Thoracic aorta (tissue), 2 donors: Measurements from ENCODE around the gene RAPGEF4. TPM values are rescaled to one million over a fixed set of nuclear protein-coding genes. Genes with fewer than 3 reads are reported as not detected.

ENCODE experiments used
- ATAC-seq: fragments of 150-250 bp; one replicate; pipeline ENCODE4 v1.8.0; 2017; ENCODE audit warnings: low read depth; ENCODE audit not compliant: insufficient number of reproducible peaks, low FRiP score
- DNase-seq: peaks from one replicate; pipeline ENCODE4 v3.0.0-alpha.2; 2020; ENCODE audit warnings: low spot score
- H3K27ac ChIP-seq, 2 donors: fragments of 200-600 bp; sonication (generic); 1 replicate in 1 of 2; 2 replicates in 1 of 2; pipeline ENCODE4 v1.5.1; 2016; ENCODE audit warnings: mild to moderate bottlenecking in 2 of 2, moderate library complexity in 2 of 2
- H3K27me3 ChIP-seq: fragments of 200-600 bp; sonication (generic); replicated peaks from 2 replicates; pipeline ENCODE4 v1.6.0; 2016; ENCODE audit warnings: mild to moderate bottlenecking; ENCODE audit not compliant: insufficient read depth
- H3K36me3 ChIP-seq: fragments of 200-600 bp; sonication (generic); one replicate; pipeline ENCODE4 v1.5.1; 2016
- H3K4me1 ChIP-seq, 2 donors: fragments of 200-600 bp; sonication (generic); 1 replicate in 1 of 2; 2 replicates in 1 of 2; pipeline versions ENCODE4 v1.5.1 to v1.6.0; 2016; ENCODE audit warnings: low read depth in 2 of 2, mild to moderate bottlenecking in 1 of 2; ENCODE audit not compliant: control insufficient read depth in 1 of 2
- H3K4me3 ChIP-seq: fragments of 200-600 bp; sonication (generic); 2 replicates; pipeline ENCODE4 v1.5.1; 2016; ENCODE audit warnings: mild to moderate bottlenecking
- H3K9me3 ChIP-seq: fragments of 200-600 bp; sonication (generic); 2 replicates; pipeline ENCODE4 v1.5.1; 2016
- CTCF ChIP-seq: fragments of 200-600 bp; sonication (generic); IDR thresholded peaks from one replicate; pipeline ENCODE4 v1.5.1; 2019; ENCODE audit warnings: antibody characterized with exemption
- total RNA-seq, 2 donors: library from RNA; depleted of rRNA; stranded (reverse); fragments of >200 nt; gene quantifications; one replicate each; pipeline versions ENCODE4 v1.1.0 to v1.2.3, GENCODE V29; 2016

RAPGEF4 gene
- total RNA-seq, 2 donors from 2014 or later: 9.9 to 18.4 TPM

GRCh38 chr2:173048522-173048896 is 312.9 kb downstream of the RAPGEF4 start:
- Histone ChIP-seq H3K27ac (peak overlapping the region in 1 of 2 donors; percentile 57), H3K4me3 (no peak overlapping the region), H3K27me3 (no peaks in the 10 kb centered on the region), H3K4me1 (peaks cover 10 to 23% of the 10 kb centered on the region in 2 donors), H3K36me3 (no peaks in the 10 kb centered on the region), H3K9me3 (no peaks in the 10 kb centered on the region)
- no peak for TF ChIP-seq CTCF
- ATAC-seq (peak; percentile 14), DNase-seq (no peak)

- Histone ChIP-seq H3K36me3 (no peaks in the 10 kb centered on the region), H3K4me3 (no peak overlapping the region), H3K9me3 (no peaks in the 10 kb centered on the region), H3K27ac (peak overlapping the region; percentile 25 to 57), H3K27me3 (no peaks in the 10 kb centered on the region), H3K4me1 (peaks cover 10 to 23% of the 10 kb centered on the region in 2 donors)
- ATAC-seq: peak; percentile 96
- TF ChIP-seq CTCF: no peak
- DNase-seq: peak; percentile 69
These were observed 313.4 kb downstream of the RAPGEF4 start for GRCh38 chr2:173048897-173049661.

GRCh38 chr2:173049831-173050230 is 314.2 kb downstream of the RAPGEF4 start:
- H3K27me3 ChIP-seq: no peaks in the 10 kb centered on the region
- peaks cover 10 to 23% of the 10 kb centered on the region in 2 donors for H3K4me1 ChIP-seq
- H3K4me3 ChIP-seq: no peak overlapping the region
- no peak for TF ChIP-seq CTCF
- DNase-seq (no peak), ATAC-seq (no peak)
- H3K9me3 ChIP-seq: no peaks in the 10 kb centered on the region
- H3K27ac ChIP-seq: peak overlapping the region in 1 of 2 donors; percentile 57
- no peaks in the 10 kb centered on the region for H3K36me3 ChIP-seq

- no peaks in the 10 kb centered on the region for H3K27me3 ChIP-seq
- H3K4me3 ChIP-seq: no peak overlapping the region
- H3K27ac ChIP-seq: no peak overlapping the region
- H3K4me1 ChIP-seq: peaks cover 10 to 23% of the 10 kb centered on the region in 2 donors
- no peak for TF ChIP-seq CTCF
- DNase-seq: no peak
- no peaks in the 10 kb centered on the region for H3K36me3 ChIP-seq
- no peaks in the 10 kb centered on the region for H3K9me3 ChIP-seq
- ATAC-seq: no peak
These were observed 315.0 kb downstream of the RAPGEF4 start for GRCh38 chr2:173050684-173051083.

DNA sequence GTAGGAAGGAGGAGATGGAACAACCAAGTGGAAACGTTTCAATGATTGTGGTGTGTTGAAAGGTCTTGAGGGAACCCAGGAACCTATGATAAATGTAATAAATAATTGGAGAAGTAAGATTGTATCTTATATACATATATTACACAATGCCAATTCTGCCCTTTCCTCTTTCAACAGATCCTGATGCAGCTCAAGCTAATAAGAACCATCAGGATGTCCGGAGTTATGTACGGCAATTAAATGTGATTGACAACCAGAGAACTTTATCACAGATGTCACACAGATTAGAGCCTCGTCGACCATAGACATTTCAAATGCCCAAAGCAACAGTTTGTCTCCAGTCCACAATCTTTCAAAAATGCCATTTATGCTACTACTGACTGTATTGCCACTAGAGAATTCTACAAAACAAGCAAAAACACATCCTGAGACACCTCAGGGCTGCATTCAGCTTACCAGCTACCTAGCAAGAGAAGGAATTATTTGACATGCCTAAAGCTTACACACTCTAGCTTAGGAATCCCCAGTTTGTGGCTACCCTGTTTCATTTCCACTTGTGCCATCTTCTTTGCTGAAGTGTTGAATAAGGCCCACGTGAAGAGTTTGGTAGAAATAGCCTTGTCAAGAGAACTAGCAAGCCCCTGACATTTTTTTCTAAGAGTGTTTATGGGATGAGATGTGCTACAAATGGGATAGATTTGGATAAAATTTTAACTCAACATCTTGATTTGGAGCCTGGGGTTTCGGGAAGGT is 316.0 kb downstream of the RAPGEF4 start:
- Histone ChIP-seq H3K4me1 (peaks cover 10 to 23% of the 10 kb centered on the region in 2 donors), H3K27ac (no peak overlapping the region), H3K4me3 (no peak overlapping the region), H3K27me3 (no peaks in the 10 kb centered on the region), H3K9me3 (no peaks in the 10 kb centered on the region), H3K36me3 (no peaks in the 10 kb centered on the region)
- DNase-seq: no peak
- TF ChIP-seq CTCF: no peak
- no peak for ATAC-seq
